Fibroblast of pulmonary artery (primary cell): ENCODE measurements around the gene SAMMSON.

Source experiments
- DNase-seq: peaks from one replicate; pipeline ENCODE4 v3.0.0-alpha.2; 2010; ENCODE audit warnings: low read depth
- H3K4me3 ChIP-seq: replicated peaks from 2 replicates; pipeline ENCODE4 v1.5.1; 2011; ENCODE audit warnings: low read depth, mild to moderate bottlenecking, control low read depth, low read length, moderate library complexity
- TF ChIP-seq, protein P1 (sequence below): IDR thresholded peaks from 2 replicates; pipeline ENCODE4 v1.5.1; 2011; ENCODE audit warnings: mild to moderate bottlenecking, control low read depth, low read length, inconsistent platforms; ENCODE audit errors: missing control alignments

Gene SAMMSON

DNA sequence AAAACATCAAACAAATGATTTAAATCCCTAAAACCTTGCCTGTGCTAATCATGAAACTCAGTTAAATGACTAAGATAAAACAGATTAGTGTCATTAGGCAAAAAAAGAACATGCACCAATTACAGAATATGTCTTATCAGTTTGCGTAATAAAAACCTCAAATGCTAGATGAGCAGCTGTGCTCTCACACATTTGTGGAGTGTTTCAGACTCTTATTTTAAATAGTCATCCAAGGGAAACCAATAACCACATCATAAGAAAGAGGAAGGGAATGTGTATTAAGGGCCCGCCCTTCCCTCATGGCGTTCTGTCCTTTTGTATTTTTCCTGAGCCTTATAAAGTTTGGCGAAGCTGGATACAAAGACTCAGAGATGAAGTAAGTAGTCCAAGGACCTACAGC is 6.6 kb downstream of the SAMMSON start:
- DNase-seq, result no peak
- H3K4me3 ChIP-seq, result no peak overlapping the region
- TF ChIP-seq, protein P1, sequence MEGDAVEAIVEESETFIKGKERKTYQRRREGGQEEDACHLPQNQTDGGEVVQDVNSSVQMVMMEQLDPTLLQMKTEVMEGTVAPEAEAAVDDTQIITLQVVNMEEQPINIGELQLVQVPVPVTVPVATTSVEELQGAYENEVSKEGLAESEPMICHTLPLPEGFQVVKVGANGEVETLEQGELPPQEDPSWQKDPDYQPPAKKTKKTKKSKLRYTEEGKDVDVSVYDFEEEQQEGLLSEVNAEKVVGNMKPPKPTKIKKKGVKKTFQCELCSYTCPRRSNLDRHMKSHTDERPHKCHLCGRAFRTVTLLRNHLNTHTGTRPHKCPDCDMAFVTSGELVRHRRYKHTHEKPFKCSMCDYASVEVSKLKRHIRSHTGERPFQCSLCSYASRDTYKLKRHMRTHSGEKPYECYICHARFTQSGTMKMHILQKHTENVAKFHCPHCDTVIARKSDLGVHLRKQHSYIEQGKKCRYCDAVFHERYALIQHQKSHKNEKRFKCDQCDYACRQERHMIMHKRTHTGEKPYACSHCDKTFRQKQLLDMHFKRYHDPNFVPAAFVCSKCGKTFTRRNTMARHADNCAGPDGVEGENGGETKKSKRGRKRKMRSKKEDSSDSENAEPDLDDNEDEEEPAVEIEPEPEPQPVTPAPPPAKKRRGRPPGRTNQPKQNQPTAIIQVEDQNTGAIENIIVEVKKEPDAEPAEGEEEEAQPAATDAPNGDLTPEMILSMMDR, result no peak

DNA sequence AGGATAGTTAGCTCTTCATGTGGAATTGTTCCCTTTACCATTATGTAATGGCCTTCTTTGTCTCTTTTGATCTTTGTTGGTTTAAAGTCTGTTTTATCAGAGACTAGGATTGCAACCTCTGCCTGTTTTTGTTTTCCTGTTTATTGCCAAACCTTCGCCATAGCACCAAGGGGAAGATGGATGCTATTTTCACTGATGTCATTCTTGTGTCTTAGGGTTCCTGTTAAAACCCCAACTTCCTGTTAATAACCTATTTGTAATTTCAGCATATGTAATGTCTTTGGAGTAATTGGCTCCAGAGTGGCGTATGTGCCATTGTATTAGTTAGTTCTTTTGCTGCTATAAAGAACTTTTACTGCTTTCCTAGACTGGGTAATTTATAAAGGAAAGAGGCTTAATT is 10.8 kb downstream of the SAMMSON start:
- TF ChIP-seq, protein P1, result no peak
- DNase-seq, result no peak
- H3K4me3 ChIP-seq, result no peak overlapping the region

DNA sequence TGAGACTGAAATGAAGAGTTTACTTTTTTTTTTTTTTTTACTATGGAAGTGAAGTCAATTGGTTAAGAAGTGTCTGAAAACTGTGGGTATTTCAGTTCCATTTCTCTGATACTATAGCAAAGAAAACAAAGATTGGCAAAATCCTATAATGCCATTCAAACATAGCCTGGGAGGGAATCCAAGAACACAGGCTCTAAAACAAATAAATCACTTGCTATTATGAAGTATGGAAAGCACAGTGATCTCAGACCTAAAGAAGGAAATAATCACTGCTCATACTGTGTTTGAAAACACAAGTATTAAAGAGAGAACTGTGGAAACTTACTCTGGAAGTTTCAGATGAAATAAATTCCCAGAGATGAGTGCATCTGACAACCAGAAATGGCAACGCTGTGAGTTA is 12.0 kb downstream of the SAMMSON start:
- TF ChIP-seq, protein P1, result no peak
- no peak overlapping the region for H3K4me3 ChIP-seq
- DNase-seq, result peak; percentile 4

DNA sequence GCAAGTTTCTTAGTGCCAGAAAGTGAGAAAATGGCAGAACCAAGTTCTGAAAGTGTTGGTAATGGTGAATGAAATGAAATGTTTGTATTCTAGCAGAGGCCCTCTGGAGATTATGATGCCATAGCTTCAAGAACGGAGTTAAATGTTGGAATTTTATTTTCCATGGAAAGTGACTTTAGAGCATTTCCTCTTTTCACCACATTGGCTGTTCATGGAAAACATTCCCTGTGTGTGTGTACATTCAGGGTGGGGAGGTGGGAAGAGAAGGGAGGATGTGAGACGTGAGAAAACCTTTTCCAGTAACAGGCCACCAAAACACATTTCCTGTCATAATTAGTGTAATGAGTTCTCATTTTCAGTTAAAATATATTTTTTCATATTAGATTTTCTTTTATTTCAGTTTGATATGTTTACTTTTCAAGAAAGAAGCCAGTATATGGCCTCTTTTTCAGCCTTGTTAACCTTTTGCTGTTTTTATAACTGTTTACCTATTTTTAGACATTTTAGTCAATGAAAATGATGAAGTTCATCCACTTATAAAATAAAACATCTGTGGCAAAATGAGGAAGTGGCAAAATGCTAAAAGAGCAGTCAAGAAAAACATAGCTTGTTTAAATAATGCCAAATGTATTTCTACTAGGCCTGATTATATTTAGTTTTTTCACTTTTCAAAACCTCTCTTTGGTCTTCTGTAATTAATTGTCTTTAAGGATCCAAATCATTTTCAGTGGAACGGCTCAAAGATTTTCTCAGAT is 21.6 kb downstream of the SAMMSON start:
- DNase-seq, result no peak
- TF ChIP-seq, protein P1, result no peak
- H3K4me3 ChIP-seq, result no peak overlapping the region

DNA sequence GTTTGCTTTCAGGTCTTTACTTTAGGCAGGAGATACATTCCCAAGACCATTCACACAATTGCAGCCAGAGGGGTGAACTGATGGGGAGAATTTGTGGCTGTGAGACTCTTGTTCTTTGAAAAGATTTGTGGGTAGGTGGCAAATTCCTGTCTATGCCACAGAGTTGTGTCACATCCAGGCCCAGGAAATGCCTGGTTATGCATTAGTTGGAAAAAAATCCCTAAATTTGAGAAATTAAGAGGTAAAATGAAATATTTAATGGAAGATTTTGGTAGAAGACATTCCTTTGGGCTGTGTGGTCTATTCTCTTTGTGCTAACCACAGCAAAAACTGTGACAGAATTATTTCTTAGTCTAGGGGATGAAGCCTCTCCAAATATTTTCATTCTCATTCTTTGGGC is 28.8 kb downstream of the SAMMSON start:
- H3K4me3 ChIP-seq, result no peak overlapping the region
- TF ChIP-seq, protein P1, result no peak
- DNase-seq, result no peak

DNA sequence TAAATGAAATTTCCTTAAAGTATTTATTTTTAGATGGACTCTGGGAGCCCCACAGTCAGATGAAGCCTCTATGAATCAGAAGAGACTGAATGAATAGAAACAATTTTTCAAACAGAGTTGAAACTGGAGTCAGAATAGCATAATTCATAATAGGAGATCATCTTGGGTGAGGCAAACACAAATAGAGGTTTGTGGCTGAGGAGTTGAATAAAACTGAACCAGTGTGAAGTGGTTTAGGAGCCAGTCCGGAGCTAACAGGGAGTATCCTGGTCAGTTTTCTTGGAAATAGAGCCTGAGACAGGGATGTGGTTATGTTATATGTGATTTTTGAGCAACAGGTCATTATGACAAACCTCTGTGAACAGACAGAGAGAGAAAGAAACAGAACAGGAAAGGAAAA is 39.2 kb downstream of the SAMMSON start:
- TF ChIP-seq, protein P1, result no peak
- H3K4me3 ChIP-seq, result no peak overlapping the region
- no peak for DNase-seq

DNA sequence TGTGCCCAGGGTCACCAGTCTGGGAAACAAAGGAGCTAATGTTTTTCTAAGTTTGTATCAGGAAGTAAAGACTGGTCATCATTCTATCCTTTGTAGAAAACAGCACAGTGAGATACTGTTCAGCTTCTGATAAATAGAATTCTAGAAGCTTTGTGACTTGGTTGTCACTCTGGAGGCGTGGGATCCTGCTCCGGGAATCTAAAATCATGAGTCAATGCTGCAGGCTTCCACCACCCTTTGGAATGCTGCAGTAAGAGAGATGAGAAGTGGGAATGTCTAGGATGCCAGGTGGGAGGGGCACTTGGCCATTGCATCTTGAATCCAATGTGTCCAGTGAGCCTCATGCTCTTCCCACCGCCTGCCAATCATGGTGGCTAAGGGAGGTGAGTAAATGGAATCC is 40.9 kb downstream of the SAMMSON start:
- no peak overlapping the region for H3K4me3 ChIP-seq
- TF ChIP-seq, protein P1, result no peak
- no peak for DNase-seq
